NCI-H187 treated with DMSO at 0.1 percent for 48 hours (cell line): ENCODE measurements around the gene FMN2.

Experiments used
- DNase-seq: peaks from one replicate; lab custom pipeline; 2025; lab: John Stamatoyannopoulos, UW

The FMN2 gene

GRCh38 chr1:240424740-240425464 lies 333.2 kb downstream of the FMN2 start:
- no peak for DNase-seq

- DNase-seq, result no peak
Observed at GRCh38 chr1:240426051-240426450, 334.4 kb downstream of the FMN2 start.

- DNase-seq, result no peak
Observed at GRCh38 chr1:240435996-240436566, 344.4 kb downstream of the FMN2 start.

- DNase-seq, result no peak
Observed at GRCh38 chr1:240441669-240442068, 350.0 kb downstream of the FMN2 start.

GRCh38 chr1:240445369-240445768 lies 353.7 kb downstream of the FMN2 start:
- no peak for DNase-seq

- DNase-seq, result no peak
Observed at GRCh38 chr1:240455228-240455821, 363.6 kb downstream of the FMN2 start.

GRCh38 chr1:240457203-240457602 lies 365.5 kb downstream of the FMN2 start:
- no peak for DNase-seq

- no peak for DNase-seq
Observed at GRCh38 chr1:240462277-240462676, 370.6 kb downstream of the FMN2 start.

- DNase-seq, result no peak
Observed at GRCh38 chr1:240462766-240463395, 371.2 kb downstream of the FMN2 start.

GRCh38 chr1:240464099-240464498 lies 372.4 kb downstream of the FMN2 start:
- no peak for DNase-seq

GRCh38 chr1:240465531-240465940 lies 373.9 kb downstream of the FMN2 start:
- DNase-seq, result no peak

GRCh38 chr1:240466509-240466908 lies 374.8 kb downstream of the FMN2 start:
- DNase-seq, result no peak

- no peak for DNase-seq
Observed at GRCh38 chr1:240467895-240468294, 376.2 kb downstream of the FMN2 start.

- DNase-seq, result no peak
Observed at GRCh38 chr1:240468656-240469055, 377.0 kb downstream of the FMN2 start.

- no peak for DNase-seq
Observed at GRCh38 chr1:240474133-240474614, 382.5 kb downstream of the FMN2 start.

GRCh38 chr1:240475832-240476231 lies 384.1 kb downstream of the FMN2 start:
- no peak for DNase-seq

- DNase-seq, result no peak
Observed at GRCh38 chr1:240478536-240478935, 386.9 kb downstream of the FMN2 start.

GRCh38 chr1:240484804-240485443 lies 393.2 kb downstream of the FMN2 start:
- no peak for DNase-seq

GRCh38 chr1:240486611-240487010 lies 394.9 kb downstream of the FMN2 start:
- no peak for DNase-seq

- DNase-seq, result no peak
Observed at GRCh38 chr1:240487493-240487892, 395.8 kb downstream of the FMN2 start.

GRCh38 chr1:240491156-240491555 lies 399.5 kb downstream of the FMN2 start:
- DNase-seq, result no peak

GRCh38 chr1:240491796-240492195 lies 400.1 kb downstream of the FMN2 start:
- no peak for DNase-seq
